GM23248 (cell line): ENCODE data around the gene TSPAN14. TPM values are rescaled to one million over a fixed set of nuclear protein-coding genes. Genes with fewer than 3 reads are reported as not detected.

Experiments used
- DNase-seq: peaks from one replicate; pipeline ENCODE4 v3.0.0-alpha.2; 2015
- H2AFZ ChIP-seq: fragments of 200-600 bp; sonication (generic); 2 replicates; pipeline ENCODE4 v1.6.1; 2016; ENCODE audit warnings: antibody characterized with exemption
- H3F3A ChIP-seq: fragments of 200-600 bp; sonication (generic); 2 replicates; pipeline ENCODE4 v1.6.1; 2016; ENCODE audit warnings: mild to moderate bottlenecking, antibody characterized with exemption, mixed run types; ENCODE audit not compliant: insufficient read depth
- H3K27ac ChIP-seq: fragments of 200-600 bp; sonication (generic); 2 replicates; pipeline ENCODE4 v1.5.1; 2016; ENCODE audit warnings: mild to moderate bottlenecking
- H3K27me3 ChIP-seq: fragments of 200-600 bp; sonication (generic); replicated peaks from 2 replicates; pipeline ENCODE4 v1.6.1; 2016; ENCODE audit warnings: mild to moderate bottlenecking; ENCODE audit not compliant: insufficient read depth
- H3K36me3 ChIP-seq: fragments of 200-600 bp; sonication (generic); 2 replicates; pipeline ENCODE4 v1.6.1; 2016; ENCODE audit warnings: low read depth, mild to moderate bottlenecking
- H3K4me1 ChIP-seq: fragments of 200-600 bp; sonication (generic); 2 replicates; pipeline ENCODE4 v1.6.1; 2016; ENCODE audit warnings: mild to moderate bottlenecking; ENCODE audit not compliant: insufficient read depth
- H3K4me2 ChIP-seq: fragments of 200-600 bp; sonication (generic); one replicate; pipeline ENCODE4 v1.6.1; 2016; ENCODE audit warnings: mild to moderate bottlenecking; ENCODE audit not compliant: unreplicated experiment
- H3K4me3 ChIP-seq: fragments of 200-600 bp; sonication (generic); 2 replicates; pipeline ENCODE4 v1.5.1; 2016; ENCODE audit warnings: mild to moderate bottlenecking
- H3K79me2 ChIP-seq: fragments of 200-600 bp; sonication (generic); 2 replicates; pipeline ENCODE4 v1.6.1; 2016; ENCODE audit warnings: mild to moderate bottlenecking; ENCODE audit not compliant: insufficient read depth
- H3K9ac ChIP-seq: fragments of 200-600 bp; sonication (generic); 2 replicates; pipeline ENCODE4 v1.6.1; 2016; ENCODE audit warnings: mild to moderate bottlenecking
- H3K9me2 ChIP-seq: fragments of 200-600 bp; sonication (generic); 2 replicates; pipeline ENCODE4 v1.6.1; 2016; ENCODE audit warnings: mixed run types, mild to moderate bottlenecking, moderate library complexity; ENCODE audit not compliant: insufficient read depth
- H3K9me3 ChIP-seq: fragments of 200-600 bp; sonication (generic); one replicate; pipeline ENCODE4 v1.6.1; 2017; ENCODE audit warnings: low read depth
- H4K20me1 ChIP-seq: fragments of 200-600 bp; sonication (generic); 2 replicates; pipeline ENCODE4 v1.6.0; 2016; ENCODE audit not compliant: insufficient read depth
- EZH2 ChIP-seq: fragments of 200-600 bp; sonication (generic); IDR thresholded peaks from 2 replicates; pipeline ENCODE4 v1.6.1; 2018; ENCODE audit warnings: antibody characterized with exemption, mild to moderate bottlenecking; ENCODE audit not compliant: insufficient read depth, poor library complexity, severe bottlenecking
- EZH2phosphoT487 ChIP-seq: fragments of 200-600 bp; sonication (generic); IDR thresholded peaks from 2 replicates; pipeline ENCODE4 v1.6.1; 2018; ENCODE audit warnings: antibody characterized with exemption, moderate library complexity, mild to moderate bottlenecking, low read depth; ENCODE audit not compliant: insufficient read depth
- WGBS, 2 experiments: methylation state at CpG; one replicate each; pipeline ENCODE4 v1.1.6; 2015 to 2017; ENCODE audit warnings: low lambda C conversion rate in 2 of 2, low coverage in 1 of 2; ENCODE audit errors: missing lambda C conversion rate in 2 of 2; 5-methylcytosine and 5-hydroxymethylcytosine counted together
- in situ Hi-C: fragments of 300-500 bp; cut with MboI; formaldehyde crosslinking; loops from 2 replicates; pipeline ENCODE4 v1.15.0; 2020
- polyA plus RNA-seq: library from polyadenylated mRNA; unstranded; fragments of >200 nt; fragmentation: Nextera tagmentation; extraction: Ambion mirVana; gene quantifications from 2 replicates; pipeline ENCODE4 v1.2.1, GENCODE V29; 2016
- total RNA-seq: library from RNA; depleted of rRNA; stranded (reverse); fragments of >200 nt; shearing (Covaris generic); gene quantifications from 2 replicates; pipeline ENCODE4 v1.2.3, GENCODE V29; 2014

The TSPAN14 gene
- total and polyA plus RNA-seq, 2 experiments from 2014 or later, result 14.1 to 23.7 TPM

DNA sequence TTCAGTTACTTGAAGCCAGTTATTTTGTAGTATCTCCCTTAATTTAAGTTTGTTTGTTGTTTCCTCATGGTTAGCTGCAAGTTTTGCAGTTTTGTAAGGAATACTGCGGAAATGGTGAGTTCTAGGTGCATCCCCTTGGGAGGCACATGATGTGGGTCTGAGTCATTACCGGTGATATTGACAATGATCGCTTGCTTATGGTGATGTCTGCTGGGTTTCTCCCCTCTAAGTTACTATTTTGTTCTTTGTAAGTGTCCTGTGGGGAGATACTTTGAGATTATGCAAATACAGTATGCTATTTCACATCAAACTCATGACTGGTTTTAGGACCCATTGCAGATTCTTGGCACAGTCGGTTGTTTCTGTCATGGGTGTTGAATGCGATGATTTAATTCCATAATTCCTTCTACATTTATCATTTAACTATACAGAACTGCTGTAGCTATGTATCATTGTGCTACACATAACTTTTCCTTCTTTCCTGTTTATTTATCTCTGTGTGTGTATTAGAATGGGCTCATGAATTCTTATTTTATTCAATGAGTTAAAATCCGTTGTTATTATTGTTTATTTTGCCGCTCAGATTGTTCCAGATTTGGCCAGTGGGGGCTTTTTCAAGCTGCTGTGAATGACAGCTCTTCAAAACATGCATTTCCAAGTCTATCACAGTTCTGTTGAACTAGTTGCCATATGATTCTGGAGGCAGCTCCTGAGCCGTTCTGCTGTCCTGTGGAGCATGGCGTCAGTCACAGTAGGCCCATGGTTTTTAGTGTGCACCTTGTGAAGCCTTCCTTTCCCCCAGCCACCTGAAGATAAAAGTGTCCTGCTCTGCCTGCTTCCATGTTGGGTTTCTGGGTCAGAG lies 18.4 kb downstream of the TSPAN14 start:
- peak overlapping the region; percentile 35 for H3K27ac ChIP-seq
- WGBS, 2 experiments, result 58 to 63% methylated on average over 9 of the region's 9 CpGs
- peaks cover 15% of the 10 kb centered on the region for H3F3A ChIP-seq
- DNase-seq, result peak; percentile 76
- H3K4me1 ChIP-seq, result peaks cover 20% of the 10 kb centered on the region
- H3K27me3 ChIP-seq, result no peaks in the 10 kb centered on the region
- H3K79me2 ChIP-seq, result peaks cover 90% of the 10 kb centered on the region
- H3K4me3 ChIP-seq, result no peak overlapping the region
- no peak overlapping the region for H2AFZ ChIP-seq
- H3K9me2 ChIP-seq, result no peaks in the 10 kb centered on the region
- TF ChIP-seq EZH2 (no peak), EZH2phosphoT487 (no peak)
- in situ Hi-C loops, result no loop called here
- H4K20me1 ChIP-seq, result no peaks in the 10 kb centered on the region; the same call in 1 of the 2 replicates
- peak overlapping the region; percentile 8 for H3K4me2 ChIP-seq
- no peak overlapping the region for H3K9ac ChIP-seq
- H3K36me3 ChIP-seq, result no peaks in the 10 kb centered on the region
- H3K9me3 ChIP-seq, result no peaks in the 10 kb centered on the region

- Histone ChIP-seq H3K9ac (no peak overlapping the region), H3K36me3 (no peaks in the 10 kb centered on the region; the same call in 1 of the 2 replicates), H3F3A (peaks cover 22% of the 10 kb centered on the region), H3K27me3 (no peaks in the 10 kb centered on the region), H4K20me1 (no peaks in the 10 kb centered on the region; the same call in 1 of the 2 replicates), H3K4me1 (peaks cover 20% of the 10 kb centered on the region), H3K9me3 (peaks cover 3% of the 10 kb centered on the region), H3K4me2 (peak overlapping the region; percentile 8), H3K79me2 (peaks cover 86% of the 10 kb centered on the region), H3K4me3 (no peak overlapping the region), H3K9me2 (no peaks in the 10 kb centered on the region), H3K27ac (peak overlapping the region; percentile 35), H2AFZ (no peak overlapping the region)
- no peak for DNase-seq
- 67 to 75% methylated on average over 3 of the region's 3 CpGs for WGBS, 2 experiments
- TF ChIP-seq EZH2, result no peak
- no peak for TF ChIP-seq EZH2phosphoT487
- in situ Hi-C loops, result no loop called here
Observed at GRCh38 chr10:80473096-80473657, 19.1 kb downstream of the TSPAN14 start.

DNA sequence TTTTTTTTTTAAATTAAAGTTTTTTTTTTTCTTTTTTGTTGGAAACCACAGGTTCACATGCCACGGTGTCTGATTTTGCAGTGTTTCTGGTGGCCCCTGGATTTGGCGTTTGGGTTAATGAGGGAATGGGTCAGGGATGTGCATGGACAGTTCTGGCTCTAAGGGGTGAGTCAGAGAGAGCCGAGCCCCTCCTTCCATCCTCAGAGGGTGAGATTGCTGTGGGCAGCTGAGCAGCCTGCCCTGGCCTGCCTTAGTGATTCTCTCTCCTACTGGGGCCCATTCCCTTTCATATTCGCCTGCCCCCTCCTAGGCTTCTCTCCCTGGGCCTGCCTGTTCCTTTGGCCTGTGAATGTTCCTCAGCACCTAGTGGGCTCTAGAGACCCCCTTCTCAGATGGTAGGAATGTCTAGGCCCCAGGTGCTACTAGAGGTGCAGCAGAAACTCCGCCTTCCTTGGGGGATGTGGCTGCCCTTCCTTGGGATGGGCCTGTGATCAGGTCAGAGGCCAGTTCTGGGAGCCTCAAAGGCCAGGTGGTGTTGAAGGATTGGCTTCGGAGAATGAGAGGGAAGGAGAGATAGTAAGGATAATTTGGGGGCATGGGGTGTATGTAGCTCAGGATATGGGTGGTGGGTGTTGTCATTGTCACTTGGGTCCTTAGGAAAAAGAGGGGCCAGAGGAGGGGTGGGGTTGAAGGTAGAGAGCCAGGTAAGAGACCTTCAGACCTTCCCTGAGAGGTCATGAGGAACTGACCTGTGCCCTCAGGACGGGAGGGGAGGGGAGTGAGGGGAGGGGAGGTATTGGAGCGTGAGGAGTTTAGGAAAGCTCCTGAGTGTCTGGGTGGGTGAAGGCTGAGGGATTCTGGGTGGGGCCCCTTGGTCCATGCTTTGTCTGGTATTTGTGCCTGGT lies 19.8 kb downstream of the TSPAN14 start:
- peaks cover 27% of the 10 kb centered on the region for H3F3A ChIP-seq
- peaks cover 20% of the 10 kb centered on the region for H3K4me1 ChIP-seq
- TF ChIP-seq EZH2phosphoT487, result no peak
- TF ChIP-seq EZH2, result no peak
- H3K9me2 ChIP-seq, result no peaks in the 10 kb centered on the region
- H3K4me3 ChIP-seq, result no peak overlapping the region
- 91 to 95% methylated on average over 6 to 8 of the region's 8 CpGs for WGBS, 2 experiments
- no peak overlapping the region for H3K4me2 ChIP-seq
- H3K27ac ChIP-seq, result no peak overlapping the region
- no peak for DNase-seq
- H3K9ac ChIP-seq, result no peak overlapping the region
- H4K20me1 ChIP-seq, result no peaks in the 10 kb centered on the region; the same call in 1 of the 2 replicates
- peaks cover 8% of the 10 kb centered on the region for H3K9me3 ChIP-seq
- H3K27me3 ChIP-seq, result no peaks in the 10 kb centered on the region
- H2AFZ ChIP-seq, result no peak overlapping the region
- H3K36me3 ChIP-seq, result no peaks in the 10 kb centered on the region; the same call in 1 of the 2 replicates
- peaks cover 78% of the 10 kb centered on the region for H3K79me2 ChIP-seq
- in situ Hi-C loops, result no loop called here

- H3K4me3 ChIP-seq, result no peak overlapping the region
- no peak overlapping the region for H3K4me2 ChIP-seq
- H3K9me2 ChIP-seq, result no peaks in the 10 kb centered on the region
- WGBS, 2 experiments, result 78 to 91% methylated on average over 2 of the region's 2 CpGs
- H3K79me2 ChIP-seq, result peaks cover 72% of the 10 kb centered on the region
- H3K36me3 ChIP-seq, result no peaks in the 10 kb centered on the region; the same call in 1 of the 2 replicates
- H3K27ac ChIP-seq, result no peak overlapping the region
- H3K4me1 ChIP-seq, result peaks cover 20% of the 10 kb centered on the region
- H3F3A ChIP-seq, result peaks cover 27% of the 10 kb centered on the region
- TF ChIP-seq EZH2, result no peak
- no peak for TF ChIP-seq EZH2phosphoT487
- no peaks in the 10 kb centered on the region for H3K27me3 ChIP-seq
- DNase-seq, result no peak
- H4K20me1 ChIP-seq, result no peaks in the 10 kb centered on the region; the same call in 1 of the 2 replicates
- no peak overlapping the region for H2AFZ ChIP-seq
- in situ Hi-C loops, result no loop called here
- H3K9ac ChIP-seq, result no peak overlapping the region
- peaks cover 8% of the 10 kb centered on the region for H3K9me3 ChIP-seq
Observed at GRCh38 chr10:80474597-80474910, 20.4 kb downstream of the TSPAN14 start.
